GM18909 (cell line): ENCODE measurements around the gene INPP1.
"Not testable (repeated sequence)": the region's sequence is repeated elsewhere in the genome, so short reads cannot be mapped to it uniquely, and the experiment has no call there.

Source experiments
- ATAC-seq: cut with Tn5 transposase; IDR thresholded peaks from one replicate; pipeline ENCODE4 v1.9.1; 2021; ENCODE audit warnings: mild to moderate bottlenecking; ENCODE audit not compliant: unreplicated experiment, poor library complexity

INPP1 gene

DNA sequence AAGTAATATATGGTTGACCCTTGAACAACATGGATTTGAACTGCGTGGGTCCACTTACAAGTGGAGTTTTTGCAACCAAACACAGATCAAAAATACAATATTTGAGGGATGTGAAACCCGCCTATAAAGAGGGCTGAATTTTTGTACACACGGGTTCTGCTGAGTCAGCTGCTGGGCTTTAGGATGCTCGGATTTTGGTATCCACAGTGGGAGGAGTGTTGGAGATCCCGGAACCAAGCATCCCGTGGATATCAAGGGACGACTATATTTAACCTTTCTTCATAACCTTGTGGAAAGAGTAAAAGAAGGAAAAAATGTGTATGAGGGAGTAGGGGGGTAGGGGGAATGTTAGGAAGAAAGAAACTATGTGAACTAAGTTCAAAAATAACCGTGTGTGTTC is 10.0 kb upstream of the INPP1 start:
- no peak for ATAC-seq

DNA sequence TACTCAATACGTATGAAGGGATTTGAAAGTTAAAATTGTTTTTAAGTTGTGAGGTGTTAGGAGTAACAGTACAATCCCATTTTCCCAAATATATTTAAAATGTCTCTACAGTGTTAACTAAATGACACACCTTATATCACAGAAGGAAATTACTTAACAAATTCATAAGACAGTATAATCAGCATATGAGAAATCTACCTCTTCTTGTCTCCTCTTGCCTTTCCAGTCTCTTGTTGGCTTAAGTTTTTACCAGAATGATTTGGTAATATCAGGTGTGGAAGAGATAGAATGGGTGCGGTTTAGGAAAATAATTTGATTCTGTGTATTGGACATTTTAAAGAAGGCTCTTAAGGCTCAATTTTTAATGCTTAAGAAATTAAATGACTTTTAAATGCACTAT is 9.5 kb upstream of the INPP1 start:
- ATAC-seq, result no peak

DNA sequence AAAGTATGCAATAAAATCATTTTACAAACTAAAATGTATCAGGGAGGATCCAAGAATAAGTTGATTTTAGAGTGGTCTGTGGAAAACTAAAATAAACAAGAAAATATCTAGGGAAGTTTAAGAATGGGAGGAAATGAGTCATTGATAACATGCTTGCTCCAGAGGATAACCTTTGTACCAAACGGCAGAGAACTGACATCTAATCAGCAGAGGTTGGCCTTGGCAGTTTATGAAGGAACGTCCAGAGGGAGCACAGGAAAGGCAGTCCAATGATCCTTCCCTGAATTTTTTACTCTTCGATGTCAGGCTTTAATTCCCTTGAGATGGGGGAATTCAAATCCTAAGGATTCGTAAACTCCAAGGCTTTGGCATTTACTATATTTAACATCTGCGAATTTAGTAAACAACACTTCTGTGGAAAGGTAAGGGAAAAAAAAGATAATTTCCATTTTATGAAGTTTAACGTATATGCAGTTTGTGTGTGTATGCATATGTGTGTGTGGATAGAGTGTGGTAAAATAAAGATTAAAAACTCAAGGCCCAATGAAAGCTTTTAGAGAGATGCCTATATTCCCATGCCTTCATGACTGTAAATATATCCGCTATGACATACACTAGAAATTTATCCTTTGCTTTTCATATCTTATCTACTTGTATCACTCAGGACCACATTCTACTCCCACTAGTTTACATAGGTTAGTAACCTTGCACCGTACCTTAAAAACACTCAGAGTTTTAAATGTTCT is 8.7 kb upstream of the INPP1 start:
- ATAC-seq, result no peak

DNA sequence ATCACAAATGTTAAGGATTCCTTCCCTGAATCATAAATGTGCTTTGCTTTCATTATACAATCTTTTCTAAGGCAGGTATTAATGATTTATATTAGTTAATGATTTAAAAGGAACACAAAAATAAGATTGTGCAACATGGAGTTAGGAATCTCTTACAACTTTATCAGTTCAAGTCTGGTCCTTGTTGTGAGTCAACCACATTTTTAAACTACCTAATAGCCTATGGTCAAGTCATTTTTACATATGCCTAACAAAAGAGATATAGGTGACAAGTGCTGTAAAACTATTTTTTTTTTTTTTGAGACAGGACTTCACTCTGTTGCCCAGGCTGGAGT is 8.2 kb upstream of the INPP1 start:
- ATAC-seq, result no peak

DNA sequence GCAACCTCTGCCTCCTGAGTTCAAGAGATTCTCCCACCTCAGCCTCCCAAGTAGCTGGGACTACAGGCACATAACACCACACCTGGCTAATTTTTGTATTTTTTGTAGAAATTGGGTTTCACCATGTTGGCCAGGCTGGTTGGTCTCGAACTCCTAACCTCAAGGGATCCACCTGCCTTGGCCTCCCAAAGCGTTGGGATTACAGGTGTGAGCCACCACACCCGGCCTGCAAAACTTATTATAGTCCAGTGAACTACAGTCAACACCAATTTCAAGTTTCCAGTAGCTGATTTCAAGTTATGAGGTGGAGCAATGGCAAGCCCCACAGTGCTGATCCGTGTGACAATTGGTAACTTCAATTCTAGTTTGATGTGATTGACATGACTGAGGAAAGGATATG is 7.8 kb upstream of the INPP1 start:
- not testable (repeated sequence) for ATAC-seq

DNA sequence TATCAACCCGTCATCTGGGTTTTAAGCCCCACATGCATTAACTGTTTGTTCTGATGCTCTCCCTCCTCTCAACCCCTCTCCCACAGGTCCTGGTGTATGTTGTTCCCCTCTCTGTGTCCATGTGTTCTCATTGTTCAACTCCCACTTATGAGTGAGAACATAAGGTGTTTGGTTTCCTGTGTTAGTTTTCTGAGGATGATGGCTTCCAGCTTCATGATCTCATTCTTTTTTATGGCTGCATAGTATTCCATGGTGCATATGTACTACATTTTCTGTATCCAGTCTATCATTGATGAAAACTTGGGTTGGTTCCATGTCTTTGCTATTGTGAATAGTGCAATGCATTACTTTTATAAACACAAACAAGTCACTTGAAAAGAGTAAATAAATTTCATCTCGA is 7.0 kb upstream of the INPP1 start:
- ATAC-seq, result no peak

DNA sequence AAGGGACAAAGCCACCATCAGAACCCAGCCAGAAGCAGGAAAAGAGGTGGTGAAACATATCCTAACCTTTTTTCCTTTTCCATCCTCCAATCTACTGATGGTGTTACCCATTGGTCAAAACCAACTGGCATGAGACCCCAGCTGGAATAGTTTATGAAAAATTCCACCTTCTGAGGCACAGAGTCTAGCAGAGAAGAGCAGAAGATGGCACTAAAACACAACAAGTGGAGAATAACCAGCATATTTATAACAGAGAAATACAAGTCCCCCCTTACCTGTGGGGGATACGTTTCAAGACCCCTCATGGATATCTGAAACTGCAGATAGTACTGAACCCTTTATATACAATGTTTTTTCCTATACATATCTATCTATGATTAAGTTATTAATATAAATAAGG is 4.9 kb upstream of the INPP1 start:
- ATAC-seq, result no peak

DNA sequence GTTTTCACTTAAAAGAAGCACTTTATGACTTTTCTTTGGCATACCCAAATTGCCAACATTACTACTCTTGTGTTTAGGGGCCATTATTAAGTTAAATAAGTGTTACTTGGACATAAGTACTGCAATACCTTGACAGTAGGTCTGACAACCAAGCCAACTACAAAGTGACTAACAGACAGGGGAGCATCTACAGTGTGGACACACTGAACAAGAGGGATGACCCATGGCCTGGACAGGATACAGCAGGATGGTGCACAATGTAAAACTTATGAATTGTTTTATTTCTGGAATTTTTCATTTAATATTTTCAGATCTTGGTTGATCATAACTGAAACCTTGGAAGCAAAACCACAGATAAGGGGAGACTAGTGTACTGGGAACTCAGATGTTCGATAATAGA is 4.0 kb upstream of the INPP1 start:
- ATAC-seq, result no peak

DNA sequence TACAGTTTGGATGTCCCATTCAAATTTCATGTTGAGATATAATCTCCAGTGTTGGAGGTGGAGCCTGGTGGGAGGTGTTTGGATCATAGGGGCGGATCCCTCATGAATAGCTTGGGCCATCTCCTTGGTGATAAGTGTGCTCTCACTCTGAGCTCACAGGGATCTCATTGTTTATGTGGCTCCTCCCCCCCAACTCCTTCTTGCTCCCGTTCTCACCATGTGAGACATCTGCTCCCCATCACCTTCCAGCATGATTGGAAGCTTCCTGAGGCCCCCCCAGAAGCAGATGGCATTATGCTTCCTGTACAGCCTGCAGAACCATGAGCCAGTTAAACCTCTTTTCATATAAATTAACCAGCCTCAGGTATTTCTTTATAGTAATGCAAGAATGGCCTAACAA is 3.0 kb upstream of the INPP1 start:
- no peak for ATAC-seq

DNA sequence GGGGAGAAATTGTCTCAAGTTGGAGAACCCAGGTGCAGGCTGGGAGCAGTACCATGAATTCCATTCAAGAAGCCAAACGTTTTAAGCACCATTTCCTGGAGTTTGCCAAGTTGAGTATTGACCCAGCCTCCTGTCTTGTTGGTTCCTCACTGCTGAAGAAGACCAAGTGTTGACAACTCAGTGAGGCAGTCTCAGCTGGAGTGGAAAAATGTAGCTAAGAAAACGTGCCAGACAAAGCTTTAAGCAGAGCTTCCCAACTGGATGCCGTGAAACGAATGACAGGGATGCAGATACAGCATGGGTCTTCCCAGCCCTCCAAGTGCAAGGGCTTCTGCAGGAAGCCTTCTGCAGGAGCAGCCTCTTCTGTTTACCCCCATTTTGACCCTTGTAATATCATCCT is 778 bp upstream of the INPP1 start:
- ATAC-seq, result no peak

DNA sequence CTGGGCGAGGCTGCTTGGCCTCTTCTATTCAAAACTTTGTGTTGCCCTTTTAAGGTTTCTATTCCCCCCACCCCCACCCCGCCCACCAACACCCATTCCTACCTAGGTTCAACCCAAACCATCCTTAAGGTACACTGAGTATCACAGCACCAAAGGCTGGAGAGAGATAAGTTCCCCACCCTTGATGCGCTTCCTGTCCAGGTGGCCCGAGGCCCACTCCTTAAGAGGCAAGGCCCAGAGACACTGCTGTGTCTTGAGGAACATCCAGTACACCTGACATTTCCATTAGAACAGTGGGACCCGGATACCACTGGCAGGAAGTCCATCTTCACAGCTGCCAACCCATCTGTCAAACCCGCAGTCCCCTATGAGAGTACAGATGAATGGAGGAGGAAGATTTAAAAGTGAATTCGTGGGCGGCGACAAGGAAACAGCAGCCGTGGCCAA is 277 bp upstream of the INPP1 start:
- ATAC-seq, result peak; percentile 44

DNA sequence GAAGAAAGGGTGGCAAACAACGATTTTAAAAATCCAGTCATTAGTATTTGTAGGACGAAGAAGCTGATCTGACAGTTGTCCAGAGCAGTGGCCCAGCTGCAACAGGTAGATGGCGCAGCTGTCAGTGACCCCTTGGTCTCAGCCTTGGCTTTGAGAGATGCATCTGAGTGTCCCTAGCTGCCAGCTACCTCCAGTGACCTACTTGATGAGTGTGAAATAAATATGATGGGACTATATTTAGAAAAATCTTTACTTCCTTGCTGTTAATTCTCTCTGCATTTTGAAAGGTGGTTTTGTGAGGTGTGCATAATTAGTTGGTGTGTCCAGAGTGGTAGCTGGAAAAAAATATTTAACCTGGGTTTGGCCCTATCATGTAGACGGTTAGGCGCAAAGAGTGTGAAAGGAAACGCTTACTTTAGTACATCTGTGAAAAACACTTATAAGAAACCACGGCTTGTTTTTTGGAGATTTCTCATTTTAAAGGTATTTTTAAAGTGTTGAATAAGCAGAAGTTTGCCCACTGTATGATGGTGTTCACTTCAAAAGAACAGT is 963 bp downstream of the INPP1 start:
- peak; percentile 77 for ATAC-seq

DNA sequence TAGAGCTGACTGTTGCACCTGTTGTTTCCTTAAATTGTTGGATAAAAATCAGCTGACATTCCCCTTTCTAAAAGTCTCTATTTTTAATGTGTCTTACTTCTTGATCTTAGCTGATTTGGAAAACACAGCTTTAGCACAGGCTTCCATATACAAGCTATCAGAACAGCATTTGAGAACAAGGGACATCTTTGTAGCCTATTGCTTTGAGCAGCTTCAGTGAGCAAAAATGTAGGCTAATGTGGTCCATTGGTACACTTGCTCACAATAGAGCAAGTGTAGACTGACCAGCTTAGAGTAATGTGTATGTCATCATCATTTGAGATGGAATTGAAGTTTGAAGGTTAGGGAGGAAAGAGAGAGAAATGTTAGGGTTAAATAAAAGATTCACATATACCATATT is 7.0 kb downstream of the INPP1 start:
- ATAC-seq, result no peak

DNA sequence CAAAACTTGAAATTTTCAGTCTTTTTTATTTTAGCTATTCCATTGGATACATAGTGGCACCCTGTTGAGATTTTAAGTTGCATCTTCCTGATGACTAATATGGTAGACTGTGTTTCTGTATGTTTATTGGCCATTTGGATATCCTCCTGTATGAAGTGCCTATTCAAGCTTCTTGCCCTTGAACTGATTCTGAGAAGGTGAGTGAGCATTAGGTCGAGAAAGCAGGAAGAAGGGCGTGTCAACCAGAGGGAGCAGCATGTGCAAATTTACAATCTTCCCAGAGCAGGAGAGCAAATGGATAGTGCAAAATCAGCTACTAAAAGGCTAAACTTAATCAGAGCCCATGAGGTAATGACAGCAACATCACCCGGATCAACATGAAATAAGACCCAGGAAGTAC is 8.6 kb downstream of the INPP1 start:
- ATAC-seq, result no peak

DNA sequence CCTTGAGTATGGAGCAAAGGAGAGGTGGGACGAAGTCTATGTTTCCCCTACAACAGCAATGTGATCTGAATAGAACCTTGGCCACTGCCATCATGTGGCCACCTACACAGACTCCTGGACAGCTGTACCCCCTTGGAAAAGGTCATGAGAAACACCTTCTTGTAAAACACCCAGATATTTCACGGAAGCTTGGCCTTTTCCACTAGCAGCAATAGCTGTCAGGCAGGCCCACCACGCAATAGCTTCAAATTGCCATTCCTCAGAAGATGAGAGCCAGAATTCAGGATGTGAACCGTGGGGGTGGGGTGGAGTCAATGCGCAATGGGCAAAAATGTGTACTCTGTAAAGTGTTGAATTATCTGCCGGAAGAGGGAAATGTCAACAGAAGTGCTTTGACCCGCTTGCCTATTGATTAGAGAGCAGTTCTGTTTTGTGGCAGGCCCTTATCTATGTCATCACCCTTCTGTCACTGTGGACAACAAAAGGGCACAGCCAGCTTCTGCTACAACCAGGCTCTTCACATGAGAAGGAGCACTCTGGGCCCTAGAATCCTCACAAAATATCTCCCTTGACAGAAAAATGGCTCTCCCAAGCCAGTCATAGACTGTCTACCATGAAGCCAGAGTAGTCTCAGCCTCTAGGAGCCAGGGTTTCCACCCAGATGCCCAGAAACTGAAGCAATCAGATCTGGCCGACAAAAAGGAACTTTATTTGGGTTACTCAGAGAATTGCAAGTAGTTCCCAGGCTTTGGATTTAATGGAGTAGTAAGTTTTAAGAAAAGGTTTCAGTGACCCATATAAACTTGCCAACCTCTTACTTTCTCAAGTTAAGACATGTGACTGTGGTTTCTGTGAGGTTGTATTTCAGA is 9.5 kb downstream of the INPP1 start:
- no peak for ATAC-seq

DNA sequence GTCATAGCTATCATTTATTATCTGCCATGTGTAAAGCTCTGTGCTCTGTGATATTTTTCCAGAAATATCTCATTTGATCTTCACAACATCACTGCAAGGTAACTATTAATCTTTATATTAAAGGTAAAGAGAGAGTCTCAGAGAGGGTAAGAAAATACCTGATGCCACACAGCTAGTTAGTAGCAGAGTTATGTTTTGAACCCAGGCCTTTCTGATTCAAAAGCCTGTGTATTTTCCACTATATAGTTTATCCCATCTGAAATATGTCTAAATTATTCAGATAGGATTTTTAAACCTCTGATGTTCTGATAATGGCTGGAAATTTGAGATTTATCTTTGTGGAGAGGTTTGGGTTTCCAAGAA is 10.1 kb downstream of the INPP1 start:
- ATAC-seq, result no peak

DNA sequence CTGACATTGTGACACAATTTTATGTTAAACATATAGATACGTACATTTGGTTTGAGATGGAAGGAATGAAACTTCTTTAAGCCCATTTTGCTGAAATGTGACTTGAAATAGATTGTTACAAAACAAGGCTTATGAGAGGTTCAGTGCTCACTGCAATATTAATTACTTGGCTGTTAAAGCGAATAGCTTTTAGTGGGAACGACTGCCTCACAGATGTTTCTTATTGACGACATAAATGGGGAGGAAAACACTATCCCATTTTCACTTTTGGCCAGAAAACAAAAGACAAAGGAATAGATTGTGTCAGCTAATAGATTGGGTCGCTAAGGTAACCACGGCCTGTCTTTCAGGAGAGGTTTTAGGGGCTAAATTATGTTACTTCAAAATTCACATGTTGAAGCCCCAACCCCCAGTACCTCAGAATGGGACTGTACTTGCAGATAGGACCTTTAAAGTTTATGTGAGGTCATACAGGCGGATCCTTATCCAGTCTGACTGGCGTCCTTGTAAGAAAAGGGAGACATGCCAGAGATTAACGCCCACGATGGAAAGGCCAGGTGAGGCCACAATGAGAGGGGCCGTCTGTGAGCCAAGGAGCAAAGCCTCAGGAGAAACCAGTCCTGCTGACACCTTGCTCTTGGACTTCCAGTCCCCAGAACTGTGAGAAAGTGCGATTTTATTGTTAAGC is 10.8 kb downstream of the INPP1 start:
- no peak for ATAC-seq

DNA sequence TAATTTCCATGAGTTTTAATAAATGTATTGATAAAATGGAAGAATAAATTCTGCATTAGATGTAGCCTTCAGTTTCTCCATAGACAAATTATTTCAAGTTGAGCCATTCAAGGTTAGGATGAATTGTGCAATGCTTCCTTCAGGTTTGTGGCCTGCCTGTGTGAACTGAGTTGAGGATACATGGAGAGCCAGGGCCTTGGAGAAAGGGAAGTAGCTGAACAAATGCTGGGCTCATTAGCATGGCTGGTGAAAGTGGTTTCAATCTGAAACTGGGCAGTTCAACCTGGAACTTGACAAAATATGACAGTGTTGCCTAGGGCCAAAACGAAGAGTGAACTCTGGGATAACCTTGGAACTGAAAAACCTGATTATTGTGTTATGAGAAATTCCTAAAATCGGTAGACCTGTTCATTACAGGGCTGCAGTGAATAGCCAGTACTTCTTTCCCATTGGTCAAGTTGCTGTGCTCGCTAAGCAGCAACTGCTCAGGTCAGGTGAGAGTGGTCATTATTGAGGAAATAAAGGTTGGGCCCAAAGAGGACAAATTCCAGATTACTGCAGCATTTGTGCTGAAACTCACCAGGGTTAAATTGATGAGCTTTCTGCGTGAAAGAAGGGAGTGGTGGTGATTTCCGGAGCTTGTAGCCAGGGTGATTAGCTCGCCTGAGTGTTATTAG is 12.7 kb downstream of the INPP1 start:
- ATAC-seq, result no peak

DNA sequence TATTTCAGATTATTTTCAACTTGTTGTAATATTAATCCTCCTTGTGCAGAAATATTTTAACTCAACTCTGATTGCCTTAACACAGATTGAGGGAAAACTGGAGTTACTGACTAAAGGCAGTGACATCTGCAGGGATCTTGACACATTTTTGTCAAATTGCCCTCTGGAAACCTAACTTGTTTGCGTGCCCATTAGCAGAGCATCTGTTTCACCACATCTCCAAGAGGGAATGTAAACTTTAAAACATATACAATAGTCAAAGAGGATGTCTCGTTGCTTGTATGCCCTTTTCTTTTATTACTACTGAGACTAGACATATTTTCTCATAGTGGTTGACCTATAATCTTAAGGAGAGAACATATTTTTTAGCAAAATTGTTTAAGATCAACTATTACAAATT is 14.2 kb downstream of the INPP1 start:
- ATAC-seq, result no peak

DNA sequence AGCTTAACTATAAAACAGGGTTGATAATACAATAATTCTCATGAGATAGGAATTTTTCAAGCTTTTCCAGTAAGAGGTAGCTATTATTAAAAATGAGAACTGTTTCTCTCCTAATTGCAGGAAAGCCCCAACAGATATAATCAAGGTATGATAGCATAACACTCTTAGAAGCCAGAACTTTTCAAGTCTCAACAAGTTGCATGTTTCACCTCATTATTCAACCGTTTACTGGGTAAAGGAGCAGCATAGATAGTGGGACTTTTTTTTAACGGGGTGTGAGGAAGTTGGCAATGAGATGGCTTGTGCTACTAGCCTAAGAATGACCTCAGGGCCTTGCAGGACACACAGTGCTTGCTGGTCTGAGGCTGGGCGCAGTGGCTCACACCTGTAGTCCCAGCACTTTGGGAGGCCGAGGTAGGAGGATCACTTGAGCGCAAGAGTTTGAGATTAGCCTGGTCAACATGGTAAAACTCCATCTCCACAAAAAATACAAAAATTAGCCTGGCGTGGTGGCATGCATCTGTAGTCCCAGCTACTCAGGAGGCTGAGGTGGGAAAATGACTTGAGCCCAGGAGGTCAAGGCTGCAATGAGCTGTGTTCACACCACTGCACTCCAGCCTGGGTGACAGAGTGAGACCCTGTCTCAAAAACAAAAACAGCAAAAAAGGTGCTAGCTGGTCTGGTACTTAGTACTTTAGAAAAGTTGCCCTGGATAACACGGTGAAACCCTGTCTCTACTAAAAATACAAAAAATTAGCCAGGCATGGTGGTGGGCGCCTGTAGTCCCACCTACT is 15.5 kb downstream of the INPP1 start:
- ATAC-seq, result not testable (repeated sequence)
